Ovary (tissue), 3 donors: Measurements from ENCODE around the gene KDELR3.

ENCODE experiments used
- CTCF ChIP-seq, 3 donors: fragments of 450-650 bp in 2 of 3; fragments of 200-600 bp in 1 of 3; IDR thresholded peaks; one replicate each; pipeline versions ENCODE4 v1.5.1 to v1.8.0; 2016 to 2022; ENCODE audit warnings: antibody characterized with exemption in 3 of 3, mild to moderate bottlenecking in 1 of 3
- EP300 ChIP-seq: sonication (generic); formaldehyde crosslinking; IDR thresholded peaks from one replicate; pipeline ENCODE4 v1.6.1; 2017; ENCODE audit warnings: antibody characterized with exemption
- POLR2A ChIP-seq: fragments of 450-650 bp; IDR thresholded peaks from one replicate; pipeline ENCODE4 v1.6.1; 2017; ENCODE audit warnings: antibody characterized with exemption, mild to moderate bottlenecking, moderate library complexity
- donor health status: DM: no; HTN: no; CAD: no.

- TF ChIP-seq CTCF (IDR thresholded peaks at IDR 0.05) (no peak), POLR2A (no peak), EP300 (no peak)
Measured at GRCh38 chr22:38524429-38524828, 56.5 kb downstream of the KDELR3 start.
